Loucy (cell line): ENCODE data around the gene ABCG4.

Experiments used
- EZH2phosphoT487 ChIP-seq: fragments of 200-600 bp; IDR thresholded peaks from 2 replicates; pipeline ENCODE4 v1.6.1; 2018; ENCODE audit warnings: antibody characterized with exemption, mild to moderate bottlenecking, moderate library complexity, borderline replicate concordance
- TF ChIP-seq, protein P1 (sequence below): fragments of 200-600 bp; sonication (generic); conservative IDR thresholded peaks from 2 replicates; pipeline ENCODE4 v1.5.1; 2014; ENCODE audit warnings: mild to moderate bottlenecking, antibody characterized with exemption, low read length

DNA sequence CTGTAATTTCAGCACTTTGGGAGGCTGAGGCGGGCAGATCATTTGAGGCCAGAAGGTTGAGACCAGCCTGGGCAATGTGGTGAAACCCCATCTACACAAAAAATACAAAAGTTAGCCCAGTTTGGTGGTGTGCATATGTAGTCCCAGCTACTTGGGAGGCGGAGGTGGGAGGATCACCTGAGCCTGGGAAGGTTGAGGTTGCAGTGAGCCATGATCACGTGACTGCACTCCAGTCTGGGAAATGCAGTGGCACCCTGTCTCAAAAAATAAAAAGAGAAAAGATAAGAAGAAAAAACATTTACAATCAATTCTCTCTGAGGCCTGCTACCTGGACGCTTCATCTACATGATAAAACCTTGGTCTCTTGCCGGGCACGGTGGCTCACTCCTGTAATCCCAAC, 50.1 kb downstream of the ABCG4 start:
- TF ChIP-seq, protein P1, sequence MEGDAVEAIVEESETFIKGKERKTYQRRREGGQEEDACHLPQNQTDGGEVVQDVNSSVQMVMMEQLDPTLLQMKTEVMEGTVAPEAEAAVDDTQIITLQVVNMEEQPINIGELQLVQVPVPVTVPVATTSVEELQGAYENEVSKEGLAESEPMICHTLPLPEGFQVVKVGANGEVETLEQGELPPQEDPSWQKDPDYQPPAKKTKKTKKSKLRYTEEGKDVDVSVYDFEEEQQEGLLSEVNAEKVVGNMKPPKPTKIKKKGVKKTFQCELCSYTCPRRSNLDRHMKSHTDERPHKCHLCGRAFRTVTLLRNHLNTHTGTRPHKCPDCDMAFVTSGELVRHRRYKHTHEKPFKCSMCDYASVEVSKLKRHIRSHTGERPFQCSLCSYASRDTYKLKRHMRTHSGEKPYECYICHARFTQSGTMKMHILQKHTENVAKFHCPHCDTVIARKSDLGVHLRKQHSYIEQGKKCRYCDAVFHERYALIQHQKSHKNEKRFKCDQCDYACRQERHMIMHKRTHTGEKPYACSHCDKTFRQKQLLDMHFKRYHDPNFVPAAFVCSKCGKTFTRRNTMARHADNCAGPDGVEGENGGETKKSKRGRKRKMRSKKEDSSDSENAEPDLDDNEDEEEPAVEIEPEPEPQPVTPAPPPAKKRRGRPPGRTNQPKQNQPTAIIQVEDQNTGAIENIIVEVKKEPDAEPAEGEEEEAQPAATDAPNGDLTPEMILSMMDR: no peak
- no peak for TF ChIP-seq EZH2phosphoT487
